Limb (tissue), 2 donors: Measurements from ENCODE around the gene TRABD2B.

Experiments used
- DNase-seq, 2 donors: peaks; one replicate each; pipeline ENCODE4 v3.0.0-alpha.2; 2016; ENCODE audit errors: extremely low spot score in 2 of 2

Gene TRABD2B

GRCh38 chr1:47830641-47831333 lies 166.4 kb downstream of the TRABD2B start:
- DNase-seq, result no peak

- DNase-seq, result no peak
These were observed 167.2 kb downstream of the TRABD2B start for GRCh38 chr1:47830021-47830420.

GRCh38 chr1:47828978-47829377 lies 168.2 kb downstream of the TRABD2B start:
- DNase-seq, result no peak

GRCh38 chr1:47827109-47827508 lies 170.1 kb downstream of the TRABD2B start:
- no peak for DNase-seq

GRCh38 chr1:47824716-47825115 lies 172.5 kb downstream of the TRABD2B start:
- no peak for DNase-seq

GRCh38 chr1:47824297-47824696 lies 172.9 kb downstream of the TRABD2B start:
- no peak for DNase-seq

- no peak for DNase-seq
These were observed 174.0 kb downstream of the TRABD2B start for GRCh38 chr1:47823040-47823808.

- no peak for DNase-seq
These were observed 175.4 kb downstream of the TRABD2B start for GRCh38 chr1:47821760-47822159.

GRCh38 chr1:47819574-47819888 lies 177.7 kb downstream of the TRABD2B start:
- DNase-seq, result no peak

- DNase-seq, result no peak
These were observed 178.3 kb downstream of the TRABD2B start for GRCh38 chr1:47818682-47819573.

- no peak for DNase-seq
These were observed 179.3 kb downstream of the TRABD2B start for GRCh38 chr1:47817861-47818260.

- DNase-seq, result no peak
These were observed 180.7 kb downstream of the TRABD2B start for GRCh38 chr1:47816325-47817071.

- DNase-seq, result peak in 1 of 2 donors; percentile 58
These were observed 182.4 kb downstream of the TRABD2B start for GRCh38 chr1:47814612-47815395.

GRCh38 chr1:47813970-47814369 lies 183.2 kb downstream of the TRABD2B start:
- DNase-seq, result no peak

- peak in 1 of 2 donors; percentile 57 for DNase-seq
These were observed 184.2 kb downstream of the TRABD2B start for GRCh38 chr1:47812904-47813514.

GRCh38 chr1:47810964-47811682 lies 186.1 kb downstream of the TRABD2B start:
- no peak for DNase-seq

- DNase-seq, result no peak
These were observed 187.7 kb downstream of the TRABD2B start for GRCh38 chr1:47809301-47810084.

- no peak for DNase-seq
These were observed 188.6 kb downstream of the TRABD2B start for GRCh38 chr1:47808612-47809011.

- DNase-seq, result peak; percentile 66
These were observed 191.2 kb downstream of the TRABD2B start for GRCh38 chr1:47805921-47806361.
